ENCODE measurements around the gene SLC9A7. TPM values are rescaled to one million over a fixed set of nuclear protein-coding genes. Genes with fewer than 3 reads are reported as not detected.

The SLC9A7 gene
- polyA plus RNA-seq, 6 donors from 2014 or later, result 13.5 to 60.6 (median 42.5) TPM

- DNase-seq (no peak), ATAC-seq (ENCODE audit: low read depth in 2 of 2) (peak; percentile 28 to 38)
- no peaks in the 10 kb centered on the region for H3K36me3 Mint-ChIP-seq
- peaks cover 51 to 79% (median 63%) of the 10 kb centered on the region in 3 donors for H3K4me1 Mint-ChIP-seq
- peaks cover 0 to 3% (median 0%) of the 10 kb centered on the region in 7 donors for H3K9me3 Mint-ChIP-seq
- H3K27ac Mint-ChIP-seq, result peak overlapping the region; percentile 31 to 92 (median 86)
- H3K27me3 Mint-ChIP-seq, result no peaks in the 10 kb centered on the region
- H3K4me3 Mint-ChIP-seq, result peak overlapping the region; percentile 50 to 85 (median 74)
These were observed 46.2 kb downstream of the SLC9A7 start for GRCh38 chrX:46712764-46713163.

GRCh38 chrX:46710927-46711623, 47.8 kb downstream of the SLC9A7 start:
- ATAC-seq (ENCODE audit: low read depth in 2 of 2) (peak; percentile 52 to 57), DNase-seq (peak; percentile 9)
- H3K4me1 Mint-ChIP-seq, result peaks cover 54 to 75% (median 67%) of the 10 kb centered on the region in 3 donors
- peak overlapping the region in 7 of 8 donors; percentile 50 to 77 (median 60) for H3K4me3 Mint-ChIP-seq
- no peaks in the 10 kb centered on the region for H3K27me3 Mint-ChIP-seq
- peaks cover 0 to 3% (median 0%) of the 10 kb centered on the region in 7 donors for H3K9me3 Mint-ChIP-seq
- peak overlapping the region; percentile 28 to 92 (median 46) for H3K27ac Mint-ChIP-seq
- no peaks in the 10 kb centered on the region for H3K36me3 Mint-ChIP-seq

- Mint-ChIP-seq H3K27me3 (no peaks in the 10 kb centered on the region), H3K27ac (peak overlapping the region in 5 of 6 donors; percentile 35 to 84 (median 71)), H3K9me3 (peaks cover 0 to 3% (median 0%) of the 10 kb centered on the region in 7 donors), H3K4me1 (peaks cover 52 to 76% (median 71%) of the 10 kb centered on the region in 3 donors), H3K36me3 (no peaks in the 10 kb centered on the region), H3K4me3 (peak overlapping the region in 5 of 8 donors; percentile 50 to 65 (median 59))
- ATAC-seq (ENCODE audit: low read depth in 2 of 2) (no peak), DNase-seq (no peak)
These were observed 48.5 kb downstream of the SLC9A7 start for GRCh38 chrX:46710425-46710824.

- Mint-ChIP-seq H3K4me3 (no peak overlapping the region), H3K27ac (peak overlapping the region in 3 of 6 donors; percentile 25 to 78 (median 34)), H3K9me3 (peaks cover 0 to 3% (median 0%) of the 10 kb centered on the region in 7 donors), H3K36me3 (no peaks in the 10 kb centered on the region), H3K4me1 (peaks cover 54 to 76% (median 72%) of the 10 kb centered on the region in 3 donors), H3K27me3 (no peaks in the 10 kb centered on the region)
- DNase-seq (no peak), ATAC-seq (ENCODE audit: low read depth in 2 of 2) (no peak)
These were observed 51.5 kb downstream of the SLC9A7 start for GRCh38 chrX:46707274-46707965.

DNA sequence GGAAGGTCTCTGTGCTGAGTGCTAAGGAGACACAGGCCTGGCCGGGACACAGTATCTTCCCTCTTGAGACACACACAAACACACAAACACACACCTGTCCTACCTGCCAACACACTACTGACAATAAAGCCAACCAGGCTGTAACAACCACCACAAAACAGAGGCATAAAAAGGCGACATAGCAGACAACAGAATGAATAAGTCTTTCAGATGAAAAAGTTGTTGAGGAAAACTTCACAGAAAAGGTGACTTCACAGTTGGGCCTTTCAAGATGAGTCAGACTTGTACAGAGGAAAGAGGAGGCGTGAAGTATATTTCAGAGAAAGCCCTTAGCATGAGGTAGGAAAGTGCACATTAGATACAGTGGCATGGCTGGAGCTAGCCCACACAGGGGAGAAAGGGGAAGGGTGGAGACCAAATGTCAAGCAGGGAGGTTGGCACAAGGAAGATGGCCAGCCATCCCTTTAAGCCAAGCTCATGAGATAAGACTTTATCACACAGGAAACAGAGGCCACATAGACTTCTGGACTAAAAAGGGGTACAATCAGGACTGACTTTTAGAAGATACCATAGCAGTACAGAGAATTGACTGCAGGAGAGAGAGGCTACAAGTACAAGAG, 54.0 kb downstream of the SLC9A7 start:
- H3K27me3 Mint-ChIP-seq, result no peaks in the 10 kb centered on the region
- peaks cover 5 to 7% of the 10 kb centered on the region in 2 donors for H3K36me3 Mint-ChIP-seq
- peak overlapping the region; percentile 10 to 80 (median 50) for H3K27ac Mint-ChIP-seq
- peak overlapping the region in 4 of 8 donors; percentile 4 to 36 (median 26) for H3K4me3 Mint-ChIP-seq
- ATAC-seq (ENCODE audit: low read depth in 2 of 2) (peak; percentile 32 to 37), DNase-seq (no peak)
- H3K4me1 Mint-ChIP-seq, result peaks cover 29 to 57% (median 47%) of the 10 kb centered on the region in 3 donors
- H3K9me3 Mint-ChIP-seq, result peaks cover 0 to 2% (median 0%) of the 10 kb centered on the region in 7 donors

GRCh38 chrX:46703980-46704379, 54.9 kb downstream of the SLC9A7 start:
- peak overlapping the region in 4 of 6 donors; percentile 10 to 50 (median 44) for H3K27ac Mint-ChIP-seq
- peaks cover 23 to 50% (median 41%) of the 10 kb centered on the region in 3 donors for H3K4me1 Mint-ChIP-seq
- H3K27me3 Mint-ChIP-seq, result no peaks in the 10 kb centered on the region
- peaks cover 0 to 2% (median 0%) of the 10 kb centered on the region in 7 donors for H3K9me3 Mint-ChIP-seq
- H3K4me3 Mint-ChIP-seq, result peak overlapping the region in 3 of 8 donors; percentile 5 to 29 (median 8)
- DNase-seq (peak; percentile 16), ATAC-seq (ENCODE audit: low read depth in 2 of 2) (peak; percentile 85 to 87)
- H3K36me3 Mint-ChIP-seq, result peaks cover 5 to 7% of the 10 kb centered on the region in 2 donors

DNA sequence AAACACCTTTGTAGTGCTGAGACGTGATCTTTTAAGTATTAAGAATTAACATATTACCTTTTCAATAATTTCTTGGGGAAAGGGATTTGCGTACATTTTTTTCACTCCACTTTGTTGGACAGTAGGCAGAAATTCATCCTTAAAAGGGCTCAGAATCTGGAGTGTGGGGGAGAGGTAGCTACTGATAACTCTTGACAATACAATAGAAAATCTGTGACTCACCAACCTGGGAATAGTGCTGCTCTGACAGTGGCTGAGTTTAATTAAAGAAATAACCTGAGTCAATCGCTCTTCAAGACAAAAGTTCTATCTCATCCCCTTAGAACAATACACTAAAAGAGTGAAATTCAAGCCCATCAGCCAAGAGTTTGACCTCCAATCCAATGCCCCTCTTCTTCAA, 60.2 kb downstream of the SLC9A7 start:
- H3K27me3 Mint-ChIP-seq, result no peaks in the 10 kb centered on the region
- peaks cover 5 to 7% of the 10 kb centered on the region in 2 donors for H3K36me3 Mint-ChIP-seq
- peaks cover 18 to 30% (median 26%) of the 10 kb centered on the region in 3 donors for H3K4me1 Mint-ChIP-seq
- no peak for DNase-seq
- H3K27ac Mint-ChIP-seq, result peak overlapping the region in 1 of 6 donors; percentile 29
- H3K9me3 Mint-ChIP-seq, result peaks cover 0 to 5% (median 0%) of the 10 kb centered on the region in 7 donors
- no peak for ATAC-seq (ENCODE audit: low read depth in 2 of 2)
- no peak overlapping the region for H3K4me3 Mint-ChIP-seq

GRCh38 chrX:46695491-46695890, 63.4 kb downstream of the SLC9A7 start:
- H3K27ac Mint-ChIP-seq, result no peak overlapping the region

DNA sequence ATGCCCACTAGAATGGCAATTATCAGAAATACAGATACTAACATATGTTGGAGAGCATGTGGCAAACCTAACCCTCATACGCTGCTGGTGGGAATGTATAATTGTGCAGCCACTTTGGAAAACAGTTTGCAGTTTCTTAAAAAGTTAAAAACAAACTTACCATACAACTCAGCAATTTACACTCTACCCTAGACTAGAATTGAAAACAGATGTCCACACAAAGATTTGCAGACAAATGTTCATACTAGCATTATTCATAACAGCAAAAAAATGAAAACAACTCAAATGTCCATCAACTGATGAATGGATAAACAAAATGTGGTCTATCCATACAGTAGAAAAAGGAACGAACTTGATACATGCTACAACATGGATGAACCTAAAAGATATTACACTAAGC, 64.4 kb downstream of the SLC9A7 start:
- peaks cover 0 to 5% (median 0%) of the 10 kb centered on the region in 7 donors for H3K9me3 Mint-ChIP-seq
- peaks cover 27 to 45% (median 27%) of the 10 kb centered on the region in 3 donors for H3K4me1 Mint-ChIP-seq
- DNase-seq (no peak), ATAC-seq (ENCODE audit: low read depth in 2 of 2) (no peak)
- no peak overlapping the region for H3K27ac Mint-ChIP-seq
- H3K36me3 Mint-ChIP-seq, result no peaks in the 10 kb centered on the region
- no peak overlapping the region for H3K4me3 Mint-ChIP-seq
- H3K27me3 Mint-ChIP-seq, result no peaks in the 10 kb centered on the region

More at GRCh38 chrX:46695491-46695890, 63.4 kb downstream of the SLC9A7 start:
- no peak for DNase-seq
- Mint-ChIP-seq H3K4me3 (peak overlapping the region in 1 of 8 donors; percentile 2), H3K9me3 (peaks cover 0 to 5% (median 0%) of the 10 kb centered on the region in 7 donors), H3K36me3 (peaks cover 3 to 4% of the 10 kb centered on the region in 2 donors), H3K4me1 (peaks cover 27 to 45% (median 32%) of the 10 kb centered on the region in 3 donors), H3K27me3 (no peaks in the 10 kb centered on the region)
- ATAC-seq (ENCODE audit: low read depth in 2 of 2), result no peak

GRCh38 chrX:46693149-46693548, 65.8 kb downstream of the SLC9A7 start:
- Mint-ChIP-seq H3K27ac (peak overlapping the region in 1 of 6 donors; percentile 58), H3K4me3 (peak overlapping the region in 7 of 8 donors; percentile 38 to 75 (median 57)), H3K4me1 (peaks cover 27 to 51% (median 33%) of the 10 kb centered on the region in 3 donors), H3K9me3 (peaks cover 0 to 2% (median 0%) of the 10 kb centered on the region in 7 donors), H3K27me3 (no peaks in the 10 kb centered on the region), H3K36me3 (no peaks in the 10 kb centered on the region)
- peak; percentile 58 to 65 for ATAC-seq (ENCODE audit: low read depth in 2 of 2)
- DNase-seq, result peak; percentile 18

DNA sequence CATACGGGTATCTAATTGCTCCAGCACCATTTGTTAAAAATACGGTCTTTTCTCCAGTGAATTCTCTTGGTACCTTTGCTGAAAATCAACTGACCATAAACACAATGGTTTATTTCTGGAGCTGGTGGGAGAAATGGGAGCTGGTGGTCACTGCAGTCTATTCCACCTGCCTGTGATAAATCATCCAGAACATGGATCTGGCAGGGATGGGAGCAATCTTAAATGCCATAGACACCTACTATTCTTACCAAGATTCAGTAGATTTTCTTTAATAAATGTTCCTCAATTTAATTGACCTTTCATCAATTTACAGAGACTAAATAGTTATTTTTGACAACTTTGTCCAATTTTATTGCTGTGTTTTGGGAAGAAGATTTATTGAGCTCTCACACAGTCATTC, 68.1 kb downstream of the SLC9A7 start:
- Mint-ChIP-seq H3K9me3 (peaks cover 0 to 2% (median 0%) of the 10 kb centered on the region in 7 donors), H3K27ac (peak overlapping the region in 1 of 6 donors; percentile 33), H3K27me3 (no peaks in the 10 kb centered on the region), H3K36me3 (no peaks in the 10 kb centered on the region), H3K4me1 (peaks cover 28 to 53% (median 32%) of the 10 kb centered on the region in 3 donors), H3K4me3 (no peak overlapping the region)
- DNase-seq (no peak), ATAC-seq (ENCODE audit: low read depth in 2 of 2) (no peak)

DNA sequence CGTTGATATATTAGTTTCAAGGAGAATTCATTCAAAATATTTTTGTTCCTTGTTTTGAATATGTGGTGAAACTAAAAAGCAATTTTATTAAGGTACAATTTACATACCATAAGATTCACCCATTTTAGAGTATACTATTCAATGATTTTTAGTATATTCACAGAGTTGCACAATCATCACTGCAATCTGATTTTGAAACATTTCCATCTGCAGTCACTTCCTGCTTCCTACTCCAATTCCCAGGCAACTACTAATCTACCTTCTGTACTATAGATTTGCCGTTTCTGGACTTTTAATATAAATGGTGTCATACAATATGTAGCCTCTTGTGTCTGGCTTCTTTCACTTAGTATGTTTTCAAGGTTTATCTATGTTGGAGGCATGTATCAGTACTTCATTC, 71.3 kb downstream of the SLC9A7 start:
- DNase-seq (no peak), ATAC-seq (ENCODE audit: low read depth in 2 of 2) (no peak)
- Mint-ChIP-seq H3K4me3 (no peak overlapping the region), H3K9me3 (peaks cover 0 to 3% (median 0%) of the 10 kb centered on the region in 7 donors), H3K27ac (no peak overlapping the region), H3K36me3 (no peaks in the 10 kb centered on the region), H3K27me3 (no peaks in the 10 kb centered on the region), H3K4me1 (peaks cover 29 to 59% (median 38%) of the 10 kb centered on the region in 3 donors)

Data from naive B cell (primary cell).